Thoracic aorta endothelial cell (primary cell): ENCODE data around the gene OR52E6. TPM values are rescaled to one million over a fixed set of nuclear protein-coding genes. Genes with fewer than 3 reads are reported as not detected.

Experiments
- total RNA-seq: library from RNA; depleted of rRNA; stranded (reverse); fragments of >200 nt; gene quantifications from 2 replicates; pipeline ENCODE4 v1.2.3, GENCODE V29; 2012

The OR52E6 gene
- total RNA-seq: not detected in 2 replicates

DNA sequence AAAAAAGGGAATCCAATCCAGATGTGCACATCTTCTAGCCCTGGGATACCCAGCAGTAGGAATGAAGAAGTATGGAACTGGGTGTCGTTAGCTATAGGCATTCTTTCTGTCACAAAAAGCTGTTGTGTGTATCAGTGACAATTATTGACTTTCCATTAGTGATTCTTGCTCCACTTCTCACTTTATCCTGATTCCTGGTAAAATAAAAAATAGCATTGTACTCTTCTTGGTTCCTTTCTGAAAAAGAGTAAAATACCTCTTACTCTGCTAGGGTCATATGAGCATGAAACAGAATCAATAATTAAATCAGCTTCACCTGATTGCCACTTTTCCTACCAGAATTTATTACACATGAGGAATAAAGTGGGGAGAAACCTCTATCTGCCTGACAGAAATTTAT, at the start of gene OR52E6:
Gene OR52E6, minus strand, starts transcription at position 101 of the 400 bp plus-strand sequence. Its CDS starts 0 bp downstream, at position 101.

DNA sequence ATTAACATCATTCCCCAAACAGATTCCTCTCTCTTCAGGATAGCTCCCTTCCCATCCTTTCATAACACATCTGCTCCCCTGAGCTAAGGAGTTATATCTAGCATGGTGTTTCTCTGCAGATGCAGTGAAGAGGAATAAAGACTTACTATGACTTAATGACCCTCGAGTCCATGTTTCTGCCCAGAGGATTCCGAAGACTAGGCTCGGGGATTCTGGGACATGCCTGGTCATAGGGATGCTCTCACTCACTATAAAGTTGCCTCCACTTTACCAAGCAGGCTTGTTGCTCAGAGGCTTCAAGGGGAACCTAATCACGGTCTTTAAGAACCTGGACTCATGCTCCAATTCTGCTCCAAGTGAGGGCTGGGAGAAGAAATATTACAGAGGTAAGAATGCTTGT, 38.6 kb upstream of the OR52E6 start, which contains the start of gene OR52E4:
Gene OR52E4, plus strand, starts transcription at position 301 of the 400 bp plus-strand sequence. CDS start 3,664 bp downstream, outside the sequence.

DNA sequence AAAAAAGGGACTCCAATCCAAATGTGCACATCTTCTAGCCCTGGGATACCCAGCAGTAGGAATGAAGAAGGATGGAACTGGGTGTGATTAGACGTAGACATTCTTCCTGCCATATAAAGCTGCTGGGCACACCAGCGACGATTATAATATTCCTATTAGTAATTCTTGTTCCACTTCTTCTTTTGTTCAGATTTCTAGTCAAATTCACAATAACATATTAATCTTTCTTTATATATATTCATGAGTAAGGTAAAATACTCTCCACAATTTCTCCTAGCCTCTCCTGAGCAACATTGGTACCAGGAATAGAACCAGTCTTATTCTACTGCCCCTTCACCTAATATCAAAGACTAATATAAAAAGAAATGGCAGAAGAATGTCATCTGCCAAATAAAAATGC, 15.9 kb upstream of the OR52E6 start, which contains the start of gene OR52E8:
Gene OR52E8, minus strand, starts transcription at position 101 of the 400 bp plus-strand sequence. Its CDS starts 0 bp downstream, at position 101.

DNA sequence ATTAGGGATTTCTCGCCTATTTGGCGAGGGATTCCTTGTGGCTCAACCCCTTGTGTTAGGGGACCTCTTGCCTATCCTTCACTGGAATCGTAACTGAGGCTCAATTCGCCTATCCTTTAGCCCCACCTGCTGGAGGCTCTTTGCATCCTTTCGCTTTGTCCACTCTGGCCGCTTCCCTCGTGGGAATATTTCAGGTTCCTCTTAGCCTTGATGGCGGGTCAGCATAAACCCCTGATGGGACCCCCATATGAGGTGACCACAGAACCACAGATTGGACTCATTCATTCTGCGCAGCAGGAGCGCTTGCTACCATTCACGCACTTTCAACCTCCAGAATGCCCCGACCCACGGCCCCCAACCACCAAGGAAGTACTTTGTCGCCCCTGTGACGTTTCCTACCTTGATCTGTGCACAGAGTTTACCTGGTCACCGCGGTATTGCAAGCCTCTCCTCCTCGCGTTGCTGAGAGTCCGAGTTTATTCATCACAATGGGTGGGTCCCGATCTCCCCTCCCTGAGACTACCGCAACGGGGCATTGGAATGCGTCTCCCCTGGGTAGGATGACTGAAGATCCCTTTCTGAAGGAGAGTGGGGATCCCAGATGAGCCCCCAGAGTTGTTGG, 33.1 kb downstream of the OR52E6 start, which contains the start of gene OR52N2:
Gene OR52N2, plus strand, starts transcription at position 425 of the 622 bp plus-strand sequence. CDS start 11,412 bp downstream, outside the sequence.

GRCh38 chr11:5791165-5791564, 50.5 kb downstream of the OR52E6 start, which contains the start of gene OR52N1:
Gene OR52N1, minus strand, starts transcription at chr11:5791265. Its CDS starts 2,449 bp downstream, at chr11:5788816.

Other genes with a start within 250 kb of the OR52E6 start
- gene TRIM6, start 245.3 kb downstream of the OR52E6 start, total RNA-seq: 0.66 and 2.6 TPM in 2 replicates
- 8.0 and 10.6 TPM in 2 replicates for gene TRIM34, start 216.9 kb downstream of the OR52E6 start, total RNA-seq
- gene TRIM5, start 156.8 kb downstream of the OR52E6 start, total RNA-seq: 71.9 and 92.7 TPM in 2 replicates
- 114 and 115 TPM in 2 replicates for gene TRIM22, start 152.1 kb downstream of the OR52E6 start, total RNA-seq
- gene OR56B1, start 105.4 kb downstream of the OR52E6 start, total RNA-seq: not detected in 2 replicates
- gene OR52N4, start 87.7 kb downstream of the OR52E6 start, total RNA-seq: not detected in 2 replicates
- 0.07 TPM in 1 of 2 replicates, not detected in the other for gene OR52N5, start 58.5 kb downstream of the OR52E6 start, total RNA-seq
- not detected in 2 replicates for gene OR52N1, start 50.6 kb downstream of the OR52E6 start, total RNA-seq
- not detected in 2 replicates for gene OR52N2, start 33.0 kb downstream of the OR52E6 start, total RNA-seq
- not detected in 2 replicates for gene OR52E8, start 15.8 kb upstream of the OR52E6 start, total RNA-seq
- gene OR52E4, start 38.7 kb upstream of the OR52E6 start, total RNA-seq: not detected in 2 replicates
- gene OR52E5, start 51.3 kb upstream of the OR52E6 start, total RNA-seq: not detected in 2 replicates
- gene OR56A3, start 100.4 kb upstream of the OR52E6 start, total RNA-seq: not detected in 2 replicates
- gene OR56A5, start 126.6 kb upstream of the OR52E6 start, total RNA-seq: not detected in 2 replicates
- not detected in 2 replicates for gene OR52L1, start 145.1 kb upstream of the OR52E6 start, total RNA-seq
- gene OR56A4, start 165.0 kb upstream of the OR52E6 start, total RNA-seq: not detected in 2 replicates
- under 0.01 TPM in 1 of 2 replicates, not detected in the other for gene OR56A1, start 188.9 kb upstream of the OR52E6 start, total RNA-seq